BE2C (cell line): ENCODE measurements around the gene FBXO38.

Experiments
- DNase-seq: peaks from one replicate; pipeline ENCODE4 v3.0.0-alpha.2; 2020
- H3K27me3 ChIP-seq: fragments of 250-450 bp; sonication (Bioruptor Pico); 2 replicates; pipeline ENCODE4 v1.5.1; 2020; ENCODE audit warnings: mild to moderate bottlenecking
- H3K36me3 ChIP-seq: fragments of 250-450 bp; sonication (Bioruptor Pico); 2 replicates; pipeline ENCODE4 v1.5.1; 2020; ENCODE audit warnings: mild to moderate bottlenecking
- H3K4me1 ChIP-seq: fragments of 250-450 bp; sonication (Bioruptor Pico); 2 replicates; pipeline ENCODE4 v1.5.1; 2020
- H3K4me3 ChIP-seq: 2 replicates; pipeline ENCODE4 v1.5.1; 2011; ENCODE audit warnings: low read depth, low read length
- H3K9me3 ChIP-seq: fragments of 250-450 bp; sonication (Bioruptor Pico); 2 replicates; pipeline ENCODE4 v1.5.1; 2020
- CTCF ChIP-seq: IDR thresholded peaks from 2 replicates; pipeline ENCODE4 v1.5.1; 2012; ENCODE audit warnings: mild to moderate bottlenecking, low read depth, low read length

The FBXO38 gene

GRCh38 chr5:148471379-148471778 lies 87.6 kb downstream of the FBXO38 start:
- DNase-seq: no peak
- no peak overlapping the region for H3K4me3 ChIP-seq
- peaks cover 4% of the 10 kb centered on the region; the same call in 1 of the 2 replicates for H3K4me1 ChIP-seq
- H3K9me3 ChIP-seq: no peaks in the 10 kb centered on the region
- H3K27me3 ChIP-seq: no peaks in the 10 kb centered on the region
- H3K36me3 ChIP-seq: no peaks in the 10 kb centered on the region
- TF ChIP-seq CTCF: no peak

- DNase-seq: no peak
- H3K9me3 ChIP-seq: no peaks in the 10 kb centered on the region
- H3K4me3 ChIP-seq: no peak overlapping the region
- TF ChIP-seq CTCF: no peak
- no peaks in the 10 kb centered on the region for H3K27me3 ChIP-seq
- peaks cover 4% of the 10 kb centered on the region; the same call in 1 of the 2 replicates for H3K4me1 ChIP-seq
- H3K36me3 ChIP-seq: no peaks in the 10 kb centered on the region
Measured at GRCh38 chr5:148474025-148474511, 90.3 kb downstream of the FBXO38 start.

GRCh38 chr5:148476302-148476701 lies 92.5 kb downstream of the FBXO38 start:
- Histone ChIP-seq H3K27me3 (no peaks in the 10 kb centered on the region), H3K36me3 (no peaks in the 10 kb centered on the region), H3K4me1 (peaks cover 4% of the 10 kb centered on the region; the same call in 1 of the 2 replicates), H3K4me3 (no peak overlapping the region), H3K9me3 (no peaks in the 10 kb centered on the region)
- no peak for TF ChIP-seq CTCF
- no peak for DNase-seq

- no peak for DNase-seq
Measured at GRCh38 chr5:148477429-148477828, 93.7 kb downstream of the FBXO38 start.

GRCh38 chr5:148482196-148482595 lies 98.4 kb downstream of the FBXO38 start:
- no peaks in the 10 kb centered on the region for H3K9me3 ChIP-seq
- no peak for DNase-seq
- no peaks in the 10 kb centered on the region for H3K27me3 ChIP-seq
- H3K4me1 ChIP-seq: no peaks in the 10 kb centered on the region
- H3K4me3 ChIP-seq: no peak overlapping the region
- H3K36me3 ChIP-seq: no peaks in the 10 kb centered on the region
- no peak for TF ChIP-seq CTCF

More at GRCh38 chr5:148477429-148477828, 93.7 kb downstream of the FBXO38 start:
- no peaks in the 10 kb centered on the region for H3K27me3 ChIP-seq
- H3K4me3 ChIP-seq: no peak overlapping the region
- no peaks in the 10 kb centered on the region for H3K9me3 ChIP-seq
- TF ChIP-seq CTCF: no peak
- H3K4me1 ChIP-seq: peaks cover 4% of the 10 kb centered on the region; the same call in 1 of the 2 replicates
- no peaks in the 10 kb centered on the region for H3K36me3 ChIP-seq

GRCh38 chr5:148482697-148483462 lies 99.1 kb downstream of the FBXO38 start:
- Histone ChIP-seq H3K9me3 (no peaks in the 10 kb centered on the region), H3K4me1 (no peaks in the 10 kb centered on the region), H3K4me3 (no peak overlapping the region), H3K36me3 (no peaks in the 10 kb centered on the region), H3K27me3 (no peaks in the 10 kb centered on the region)
- TF ChIP-seq CTCF: peak; percentile 71
- DNase-seq: peak; percentile 53
